GM19025 (cell line): ENCODE results near the gene RRAS2.
"Not testable (repeated sequence)": the region's sequence is repeated elsewhere in the genome, so short reads cannot be mapped to it uniquely, and the experiment has no call there.

Experiments
- ATAC-seq: cut with Tn5 transposase; IDR thresholded peaks from one replicate; pipeline ENCODE4 v1.9.1; 2021; ENCODE audit warnings: mild to moderate bottlenecking, low read depth, moderate library complexity; ENCODE audit not compliant: unreplicated experiment

The RRAS2 gene

GRCh38 chr11:14310679-14311078, 48.3 kb downstream of the RRAS2 start:
- no peak for ATAC-seq

- no peak for ATAC-seq
Measured at GRCh38 chr11:14309425-14310192, 49.4 kb downstream of the RRAS2 start.

- ATAC-seq: peak; percentile 39
Measured at GRCh38 chr11:14308897-14309387, 50.0 kb downstream of the RRAS2 start.

GRCh38 chr11:14308114-14308896, 50.7 kb downstream of the RRAS2 start:
- peak; percentile 15 for ATAC-seq

GRCh38 chr11:14306481-14306880, 52.5 kb downstream of the RRAS2 start:
- ATAC-seq: no peak

DNA sequence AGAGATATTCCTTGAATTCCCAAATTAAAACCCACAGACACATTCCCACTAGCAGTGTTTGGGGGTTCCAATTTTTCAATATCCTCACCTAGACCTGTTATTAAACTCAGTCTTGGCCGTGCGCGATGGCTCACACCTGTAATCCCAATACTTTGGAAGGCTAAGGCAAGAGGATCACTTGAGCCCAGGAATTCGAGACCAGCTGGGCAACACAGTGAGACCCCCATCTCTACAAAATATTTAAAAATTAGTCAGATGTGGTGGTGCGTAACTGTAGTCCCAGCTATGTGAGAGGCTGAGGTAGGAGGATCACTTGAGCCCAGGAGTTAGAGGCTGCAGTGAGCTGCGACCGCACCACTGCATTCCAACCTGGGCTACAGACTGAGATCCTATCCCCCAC, 53.3 kb downstream of the RRAS2 start:
- no peak for ATAC-seq

DNA sequence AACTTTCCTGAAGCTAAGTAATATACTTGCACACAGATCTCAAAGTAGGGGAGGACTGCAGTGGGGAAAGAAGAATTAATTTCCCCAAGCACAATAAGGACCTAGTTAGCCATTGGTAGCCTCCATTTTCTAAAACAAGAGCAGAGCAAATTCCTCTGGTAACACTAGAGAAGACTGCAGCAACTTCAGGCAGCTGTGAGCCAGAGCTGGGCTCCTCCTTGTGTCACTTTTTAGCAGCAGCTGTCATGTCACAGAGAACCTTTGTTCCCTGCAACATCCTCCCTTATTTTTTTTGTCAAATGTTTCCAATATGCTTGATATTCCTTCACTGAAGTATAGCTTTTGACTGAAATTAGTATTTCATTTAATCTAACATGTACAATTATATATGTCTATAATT, 54.4 kb downstream of the RRAS2 start:
- ATAC-seq: no peak

GRCh38 chr11:14300661-14301304, 58.2 kb downstream of the RRAS2 start:
- peak; percentile 64 for ATAC-seq

- ATAC-seq: no peak
Measured at GRCh38 chr11:14299921-14300320, 59.1 kb downstream of the RRAS2 start.

DNA sequence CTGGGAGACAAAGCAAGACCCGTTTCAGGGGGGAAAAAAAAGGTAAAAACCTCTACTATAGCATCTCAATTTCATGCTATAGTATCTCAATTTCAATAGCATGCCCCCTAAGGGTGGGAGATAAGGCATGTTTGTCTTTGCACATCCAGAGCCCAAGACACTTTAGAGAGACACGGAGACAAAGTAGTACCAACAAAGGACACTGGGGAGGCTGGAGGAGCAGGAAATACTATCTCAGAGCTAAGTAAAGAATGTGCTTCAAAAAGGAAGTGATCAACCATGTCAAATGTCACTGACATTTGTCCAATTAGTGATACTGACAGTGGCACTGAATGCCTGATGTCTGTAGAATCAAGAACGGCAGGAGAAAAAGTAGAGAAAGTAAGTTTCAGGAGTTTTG, 68.6 kb downstream of the RRAS2 start:
- ATAC-seq: no peak

DNA sequence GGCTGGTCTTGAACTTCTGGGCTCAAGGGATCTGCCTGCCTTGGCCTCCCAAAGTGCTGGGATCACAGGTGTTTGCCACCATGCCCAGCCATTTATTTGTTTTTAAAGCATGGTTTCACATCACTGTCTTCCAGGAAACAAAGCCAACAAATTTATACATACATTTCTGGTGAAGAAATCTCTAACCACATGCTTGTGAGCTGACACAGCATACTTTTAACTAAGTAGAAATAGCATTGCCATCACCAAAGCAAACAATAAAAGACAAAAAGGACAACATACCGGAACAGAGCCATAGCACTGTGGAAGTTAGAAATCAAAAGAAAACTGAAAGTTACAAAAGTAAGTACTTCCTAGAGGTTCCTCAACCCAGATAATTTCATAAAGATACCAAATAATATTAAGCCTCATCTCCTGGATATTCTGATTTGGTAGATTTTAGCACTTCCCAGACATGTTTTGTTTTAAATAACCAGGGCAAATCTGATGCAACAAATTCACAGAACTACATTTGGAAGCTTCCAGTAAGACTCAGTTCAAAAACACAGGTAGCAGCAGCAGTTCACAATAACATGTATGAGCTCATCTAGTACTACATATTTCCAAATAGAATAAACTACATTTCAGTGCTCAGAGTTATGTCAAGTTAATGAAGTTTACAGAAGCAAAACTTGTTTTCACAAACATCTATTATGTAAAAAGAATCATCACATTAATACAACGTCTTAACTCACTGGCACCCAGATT, 70.6 kb downstream of the RRAS2 start:
- no peak for ATAC-seq

- ATAC-seq: not testable (repeated sequence)
Measured at GRCh38 chr11:14278869-14279268, 80.1 kb downstream of the RRAS2 start.

- no peak for ATAC-seq
Measured at GRCh38 chr11:14275076-14275475, 83.9 kb downstream of the RRAS2 start.

DNA sequence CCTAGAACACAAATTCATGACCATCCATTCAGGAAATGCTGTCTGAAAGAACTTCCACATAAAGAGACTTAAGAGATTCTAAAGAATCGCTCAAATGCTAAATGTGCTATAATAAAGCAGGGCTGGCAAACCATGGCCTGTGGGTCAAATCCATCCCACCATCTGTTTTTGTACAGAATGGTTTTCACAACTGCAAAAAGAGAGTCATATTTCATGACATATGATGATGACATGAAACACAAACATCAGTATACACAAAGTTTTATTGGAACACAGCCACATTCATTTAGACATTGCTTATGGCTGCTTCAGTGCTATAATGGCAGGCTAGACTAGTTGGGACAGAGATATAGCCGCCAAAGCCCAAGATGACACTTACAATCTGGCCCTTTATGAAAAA, 85.1 kb downstream of the RRAS2 start:
- no peak for ATAC-seq

- peak; percentile 38 for ATAC-seq
Measured at GRCh38 chr11:14270690-14271542, 88.1 kb downstream of the RRAS2 start.

DNA sequence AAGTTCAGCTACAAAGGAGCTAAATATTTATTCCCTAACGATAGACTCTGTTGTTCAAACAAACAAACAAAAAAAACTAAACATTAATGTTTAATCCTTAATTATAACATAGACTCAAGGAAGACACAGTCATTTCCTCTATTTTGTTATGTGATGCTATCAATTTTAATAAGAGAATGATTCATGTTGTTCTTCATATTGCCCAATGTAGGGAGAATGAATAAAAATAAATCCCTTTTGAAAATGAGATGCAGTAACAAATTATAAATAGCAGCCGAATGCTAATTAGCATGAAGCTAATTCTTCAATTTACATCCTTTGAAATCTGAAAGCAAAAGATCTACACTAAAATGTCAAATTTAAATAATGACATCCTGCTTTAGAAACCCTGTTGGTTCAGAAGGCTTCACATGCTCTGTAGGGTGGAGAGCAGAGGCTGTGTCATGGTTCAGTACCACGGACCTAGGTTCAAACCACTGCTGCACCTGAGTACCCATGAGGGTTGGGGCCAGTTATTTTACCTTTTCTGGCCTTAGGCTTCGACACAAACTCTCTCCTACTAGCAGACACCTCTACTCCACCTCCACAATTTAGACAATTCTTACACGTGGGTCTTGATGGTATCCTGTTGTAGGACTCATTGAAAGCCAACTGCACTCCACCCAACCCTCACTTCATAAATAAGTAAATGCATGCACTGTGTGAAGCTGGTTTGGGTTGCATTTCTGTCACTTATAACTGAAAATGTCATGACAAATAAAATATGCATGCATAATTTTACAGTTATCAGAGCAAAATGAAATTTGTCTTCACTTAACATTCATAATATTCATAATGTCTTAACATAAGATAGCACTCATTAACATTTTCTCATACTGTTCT, 89.0 kb downstream of the RRAS2 start:
- peak; percentile 37 for ATAC-seq

DNA sequence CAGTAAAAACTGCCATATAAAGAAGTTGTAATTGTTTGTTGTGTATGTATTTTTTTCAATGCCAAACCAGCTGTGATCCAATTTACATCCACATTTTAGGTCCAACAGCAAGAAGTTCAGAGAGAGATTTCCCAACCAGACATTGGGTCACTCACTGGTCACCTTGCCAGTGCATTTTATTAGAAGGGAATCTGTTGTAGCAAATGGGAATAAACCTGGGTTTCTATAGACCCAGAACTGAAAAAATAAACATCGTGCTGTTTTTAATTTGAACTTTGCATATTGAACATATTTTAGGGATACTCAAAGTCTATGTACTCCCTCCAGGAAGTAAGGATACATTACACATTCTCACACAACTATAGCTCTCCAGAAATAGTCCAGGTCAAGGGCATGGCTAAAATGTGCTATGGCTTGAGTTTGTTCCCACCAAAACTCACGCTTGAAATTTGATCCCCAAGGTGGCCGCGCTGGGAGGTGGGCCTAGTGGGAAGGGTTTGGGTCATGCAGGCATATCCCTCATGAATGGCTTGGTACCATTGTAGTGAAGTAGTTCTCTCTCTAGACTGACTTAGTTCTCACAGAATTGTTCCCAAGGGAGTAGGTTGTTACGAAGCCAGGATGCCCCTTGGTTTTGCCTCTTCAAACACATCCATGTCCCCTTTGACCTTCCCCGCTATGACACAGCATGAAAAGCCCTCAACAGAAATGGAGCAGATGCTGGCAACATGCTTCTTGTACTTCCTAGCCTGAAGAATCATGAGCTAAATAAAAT, 90.9 kb downstream of the RRAS2 start:
- ATAC-seq: no peak

- no peak for ATAC-seq
Measured at GRCh38 chr11:14266622-14267021, 92.4 kb downstream of the RRAS2 start.
